Hepatocyte (in vitro differentiated cells): Measurements from ENCODE around the gene PYCR2.

Experiments
- CTCF ChIP-seq: fragments of 200-600 bp; sonication (generic); IDR thresholded peaks from 2 replicates; pipeline ENCODE4 v1.5.1; 2016; ENCODE audit warnings: antibody characterized with exemption, mild to moderate bottlenecking; ENCODE audit not compliant: poor library complexity
- EZH2 ChIP-seq: fragments of 200-600 bp; sonication (generic); IDR thresholded peaks from 2 replicates; pipeline ENCODE4 v1.6.1; 2016; ENCODE audit warnings: antibody characterized with exemption, mild to moderate bottlenecking, borderline replicate concordance
- EZH2phosphoT487 ChIP-seq: fragments of 200-600 bp; sonication (generic); IDR thresholded peaks from one replicate; pipeline ENCODE4 v1.6.1; 2018; ENCODE audit warnings: antibody characterized with exemption, mild to moderate bottlenecking, low read depth, moderate library complexity; ENCODE audit not compliant: unreplicated experiment, severe bottlenecking

- TF ChIP-seq CTCF (no peak), EZH2phosphoT487 (no peak), EZH2 (no peak)
These were observed 48.5 kb upstream of the PYCR2 start for GRCh38 chr1:225972344-225973152.
